Measurements from ENCODE around the gene CEP57.

DNA sequence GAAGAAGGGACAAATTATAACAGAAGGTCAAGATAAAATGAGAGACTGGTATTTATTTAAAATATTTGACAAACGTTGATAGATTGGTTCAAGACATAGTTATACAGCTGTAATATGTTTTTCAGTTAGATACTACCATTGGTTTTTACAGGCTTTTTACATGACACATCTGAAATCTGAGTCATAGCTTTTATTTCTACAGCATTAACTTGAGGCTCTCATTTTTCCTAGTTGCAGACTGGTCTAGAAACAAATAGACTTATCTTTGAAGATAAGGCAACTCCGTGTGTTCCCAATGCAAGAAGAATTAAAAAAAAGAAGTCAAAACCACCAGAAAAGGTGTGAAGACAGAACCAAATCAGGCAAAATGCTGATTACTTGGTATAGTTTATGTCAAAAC, 31.3 kb downstream of the CEP57 start:
- TF ChIP-seq, protein P1, sequence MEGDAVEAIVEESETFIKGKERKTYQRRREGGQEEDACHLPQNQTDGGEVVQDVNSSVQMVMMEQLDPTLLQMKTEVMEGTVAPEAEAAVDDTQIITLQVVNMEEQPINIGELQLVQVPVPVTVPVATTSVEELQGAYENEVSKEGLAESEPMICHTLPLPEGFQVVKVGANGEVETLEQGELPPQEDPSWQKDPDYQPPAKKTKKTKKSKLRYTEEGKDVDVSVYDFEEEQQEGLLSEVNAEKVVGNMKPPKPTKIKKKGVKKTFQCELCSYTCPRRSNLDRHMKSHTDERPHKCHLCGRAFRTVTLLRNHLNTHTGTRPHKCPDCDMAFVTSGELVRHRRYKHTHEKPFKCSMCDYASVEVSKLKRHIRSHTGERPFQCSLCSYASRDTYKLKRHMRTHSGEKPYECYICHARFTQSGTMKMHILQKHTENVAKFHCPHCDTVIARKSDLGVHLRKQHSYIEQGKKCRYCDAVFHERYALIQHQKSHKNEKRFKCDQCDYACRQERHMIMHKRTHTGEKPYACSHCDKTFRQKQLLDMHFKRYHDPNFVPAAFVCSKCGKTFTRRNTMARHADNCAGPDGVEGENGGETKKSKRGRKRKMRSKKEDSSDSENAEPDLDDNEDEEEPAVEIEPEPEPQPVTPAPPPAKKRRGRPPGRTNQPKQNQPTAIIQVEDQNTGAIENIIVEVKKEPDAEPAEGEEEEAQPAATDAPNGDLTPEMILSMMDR (conservative IDR thresholded peaks at IDR 0.05; ENCODE audit: low read depth, low read length), result no peak
- TF ChIP-seq EZH2 (IDR thresholded peaks at IDR 0.05; ENCODE audit: borderline replicate concordance, low read depth, low read length, poor library complexity, severe bottlenecking), result no peak

All from A673 (cell line).